ENCODE measurements around the gene IDNK. TPM values are rescaled to one million over a fixed set of nuclear protein-coding genes. Genes with fewer than 3 reads are reported as not detected.

Gene IDNK
- polyA plus RNA-seq (2013): 16.8 TPM

GRCh38 chr9:83622939-83623678 is at the start of gene IDNK:
IDNK (plus strand) TSS chr9:83623143; CDS start chr9:83623172, 29 bp downstream.
- H3K9me3 ChIP-seq (ENCODE audit: control extremely low read depth in 1 of 5, control insufficient read depth in 4 of 5, insufficient read depth in 2 of 5, low read depth in 1 of 5, low read length in 4 of 5): no peaks in the 10 kb centered on the region
- POLR2A ChIA-PET: interaction anchor here (0.6 to 1.9 kb wide), 7 partner anchors 20 to 550 kb away, joined by 3 to 6 read pairs (median 4); partner anchors contain the start of gene UBQLN1
- peak within 1 kb of the TSS; percentile 68 to 95 (median 81) for H3K4me3 ChIP-seq (ENCODE audit: control insufficient read depth in 1 of 7, extremely low read depth in 1 of 7, insufficient read depth in 4 of 7, low read depth in 2 of 7, low read length in 6 of 7)
- H3K27me3 ChIP-seq (replicated peaks in 2 of 5; ENCODE audit: control insufficient read depth in 4 of 5, insufficient read depth in 5 of 5, low read length in 4 of 5): no peaks in the 10 kb centered on the region
- H3K36me3 ChIP-seq (ENCODE audit: control insufficient read depth in 4 of 4, insufficient read depth in 4 of 4, low read length in 3 of 4): peaks cover 2 to 12% (median 8%) of the 10 kb centered on the region in 4 experiments
- H3K4me1 ChIP-seq (ENCODE audit: control extremely low read depth in 1 of 4, control insufficient read depth in 4 of 4, insufficient read depth in 4 of 4, low read length in 3 of 4): peaks cover 4 to 40% (median 28%) of the 10 kb centered on the region in 4 experiments
- CTCF ChIA-PET: interaction anchor here (0.6 to 12.4 kb wide), 7 partner anchors 10 to 65 kb away, joined by 3 to 121 read pairs (median 8); no protein-coding TSS in a partner anchor
- WGBS (ENCODE audit: insufficient coverage): under 1% methylated on average over 63 of the region's 79 CpGs
- peak within 1 kb of the TSS; percentile 86 to 92 for H3K27ac ChIP-seq (ENCODE audit: insufficient read depth in 1 of 2, low read depth in 1 of 2, low read length in 2 of 2, poor library complexity in 1 of 2, severe bottlenecking in 2 of 2)
- DNase-seq: peak; percentile 66 to 84 (median 71)

GRCh38 chr9:83574482-83574881 is 48.5 kb upstream of the IDNK start:
- ChIA-PET POLR2A (no interaction called here), CTCF (interaction anchor here (0.9 kb wide), 1 partner anchor 9 kb away, joined by 5 read pairs; no protein-coding TSS in a partner anchor)
- H3K27me3 ChIP-seq (replicated peaks in 2 of 5; ENCODE audit: control insufficient read depth in 4 of 5, insufficient read depth in 5 of 5, low read length in 4 of 5): no peaks in the 10 kb centered on the region
- WGBS (ENCODE audit: insufficient coverage): 100% methylated on average over 1 of the region's 1 CpG
- no peaks in the 10 kb centered on the region for H3K36me3 ChIP-seq (ENCODE audit: control insufficient read depth in 4 of 4, insufficient read depth in 4 of 4, low read length in 3 of 4)
- DNase-seq: no peak
- H3K27ac ChIP-seq (ENCODE audit: insufficient read depth in 1 of 2, low read depth in 1 of 2, low read length in 2 of 2, poor library complexity in 1 of 2, severe bottlenecking in 2 of 2): no peak overlapping the region
- peaks cover 0 to 16% (median 6%) of the 10 kb centered on the region in 5 experiments for H3K9me3 ChIP-seq (ENCODE audit: control extremely low read depth in 1 of 5, control insufficient read depth in 4 of 5, insufficient read depth in 2 of 5, low read depth in 1 of 5, low read length in 4 of 5)
- H3K4me1 ChIP-seq (ENCODE audit: control extremely low read depth in 1 of 4, control insufficient read depth in 4 of 4, insufficient read depth in 4 of 4, low read length in 3 of 4): peaks cover 0 to 5% (median 3%) of the 10 kb centered on the region in 4 experiments
- H3K4me3 ChIP-seq (ENCODE audit: control insufficient read depth in 1 of 7, extremely low read depth in 1 of 7, insufficient read depth in 4 of 7, low read depth in 2 of 7, low read length in 6 of 7): no peak overlapping the region

DNA sequence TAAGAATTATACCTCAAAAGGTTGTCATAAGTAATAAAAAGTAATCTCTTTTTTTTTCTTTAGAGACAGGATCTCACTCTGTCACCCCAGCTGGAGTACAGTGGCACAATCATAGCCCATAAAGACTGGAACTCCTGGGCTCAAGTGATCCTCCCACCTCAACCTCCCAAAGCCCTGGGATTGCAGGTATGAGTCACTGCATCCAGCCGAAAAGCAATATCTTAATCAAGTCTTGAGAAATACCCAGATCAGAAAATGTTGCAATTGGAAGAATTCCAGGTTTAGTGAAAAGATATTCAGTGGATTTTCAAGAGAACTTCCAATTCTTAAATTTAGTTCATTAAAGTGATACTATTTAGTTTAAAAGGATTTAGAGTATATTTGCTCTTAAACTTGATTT is 40.9 kb upstream of the IDNK start:
- ChIA-PET POLR2A (no interaction called here), CTCF (no interaction called here)
- Histone ChIP-seq H3K36me3 (ENCODE audit: control insufficient read depth in 4 of 4, insufficient read depth in 4 of 4, low read length in 3 of 4) (no peaks in the 10 kb centered on the region), H3K4me3 (ENCODE audit: control insufficient read depth in 1 of 7, extremely low read depth in 1 of 7, insufficient read depth in 4 of 7, low read depth in 2 of 7, low read length in 6 of 7) (no peak overlapping the region), H3K4me1 (ENCODE audit: control extremely low read depth in 1 of 4, control insufficient read depth in 4 of 4, insufficient read depth in 4 of 4, low read length in 3 of 4) (no peaks in the 10 kb centered on the region), H3K27ac (ENCODE audit: insufficient read depth in 1 of 2, low read depth in 1 of 2, low read length in 2 of 2, poor library complexity in 1 of 2, severe bottlenecking in 2 of 2) (no peak overlapping the region), H3K27me3 (replicated peaks in 2 of 5; ENCODE audit: control insufficient read depth in 4 of 5, insufficient read depth in 5 of 5, low read length in 4 of 5) (no peaks in the 10 kb centered on the region), H3K9me3 (ENCODE audit: control extremely low read depth in 1 of 5, control insufficient read depth in 4 of 5, insufficient read depth in 2 of 5, low read depth in 1 of 5, low read length in 4 of 5) (peaks cover 0 to 17% (median 6%) of the 10 kb centered on the region in 5 experiments)
- WGBS (ENCODE audit: insufficient coverage): no CpG with 5 or more reads among the region's 1 CpG
- DNase-seq: no peak

- 86% methylated on average over 4 of the region's 6 CpGs for WGBS (ENCODE audit: insufficient coverage)
- POLR2A ChIA-PET: no interaction called here
These were observed 39.6 kb upstream of the IDNK start for GRCh38 chr9:83583151-83584014.

DNA sequence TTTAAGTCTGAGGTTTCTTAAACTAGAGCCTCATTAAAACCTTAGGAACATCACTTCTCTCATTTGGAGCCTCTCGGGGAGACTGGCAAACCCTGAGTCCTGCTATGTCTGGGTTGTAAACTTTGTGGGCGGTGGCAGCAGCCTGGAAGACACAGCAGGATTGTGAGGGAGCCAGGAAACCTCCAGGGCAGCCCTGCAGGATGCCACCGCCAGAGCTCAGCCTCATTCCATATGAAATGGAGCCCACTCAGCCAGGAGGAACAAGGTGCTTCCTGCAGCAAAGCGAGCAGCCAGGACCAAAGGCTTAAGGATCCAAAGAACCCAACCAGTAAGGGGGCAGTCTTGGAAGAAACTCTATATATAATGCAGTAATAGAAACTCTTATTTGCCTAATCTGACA is 37.9 kb upstream of the IDNK start:
- WGBS (ENCODE audit: insufficient coverage): 93% methylated on average over 3 of the region's 4 CpGs
- Histone ChIP-seq H3K27me3 (replicated peaks in 2 of 5; ENCODE audit: control insufficient read depth in 4 of 5, insufficient read depth in 5 of 5, low read length in 4 of 5) (no peaks in the 10 kb centered on the region), H3K4me3 (ENCODE audit: control insufficient read depth in 1 of 7, extremely low read depth in 1 of 7, insufficient read depth in 4 of 7, low read depth in 2 of 7, low read length in 6 of 7) (no peak overlapping the region), H3K27ac (ENCODE audit: insufficient read depth in 1 of 2, low read depth in 1 of 2, low read length in 2 of 2, poor library complexity in 1 of 2, severe bottlenecking in 2 of 2) (no peak overlapping the region), H3K9me3 (ENCODE audit: control extremely low read depth in 1 of 5, control insufficient read depth in 4 of 5, insufficient read depth in 2 of 5, low read depth in 1 of 5, low read length in 4 of 5) (no peaks in the 10 kb centered on the region), H3K4me1 (ENCODE audit: control extremely low read depth in 1 of 4, control insufficient read depth in 4 of 4, insufficient read depth in 4 of 4, low read length in 3 of 4) (no peaks in the 10 kb centered on the region), H3K36me3 (ENCODE audit: control insufficient read depth in 4 of 4, insufficient read depth in 4 of 4, low read length in 3 of 4) (no peaks in the 10 kb centered on the region)
- no peak for DNase-seq
- CTCF ChIA-PET: interaction anchor here (0.9 to 2.0 kb wide), 6 partner anchors 9 to 74 kb away, joined by 3 to 5 read pairs (median 4); no protein-coding TSS in a partner anchor
- POLR2A ChIA-PET: no interaction called here

More at GRCh38 chr9:83583151-83584014, 39.6 kb upstream of the IDNK start:
- H3K4me1 ChIP-seq (ENCODE audit: control extremely low read depth in 1 of 4, control insufficient read depth in 4 of 4, insufficient read depth in 4 of 4, low read length in 3 of 4): no peaks in the 10 kb centered on the region
- H3K4me3 ChIP-seq (ENCODE audit: control insufficient read depth in 1 of 7, extremely low read depth in 1 of 7, insufficient read depth in 4 of 7, low read depth in 2 of 7, low read length in 6 of 7): no peak overlapping the region
- H3K36me3 ChIP-seq (ENCODE audit: control insufficient read depth in 4 of 4, insufficient read depth in 4 of 4, low read length in 3 of 4): no peaks in the 10 kb centered on the region
- no peaks in the 10 kb centered on the region for H3K27me3 ChIP-seq (replicated peaks in 2 of 5; ENCODE audit: control insufficient read depth in 4 of 5, insufficient read depth in 5 of 5, low read length in 4 of 5)
- DNase-seq: peak; percentile 56 to 80 (median 75)
- H3K27ac ChIP-seq (ENCODE audit: insufficient read depth in 1 of 2, low read depth in 1 of 2, low read length in 2 of 2, poor library complexity in 1 of 2, severe bottlenecking in 2 of 2): no peak overlapping the region
- CTCF ChIA-PET: interaction anchor here (0.6 to 2.0 kb wide), 5 partner anchors 8 to 329 kb away, joined by 3 to 5 read pairs (median 3); no protein-coding TSS in a partner anchor
- peaks cover 0 to 12% (median 1%) of the 10 kb centered on the region in 5 experiments for H3K9me3 ChIP-seq (ENCODE audit: control extremely low read depth in 1 of 5, control insufficient read depth in 4 of 5, insufficient read depth in 2 of 5, low read depth in 1 of 5, low read length in 4 of 5)

DNA sequence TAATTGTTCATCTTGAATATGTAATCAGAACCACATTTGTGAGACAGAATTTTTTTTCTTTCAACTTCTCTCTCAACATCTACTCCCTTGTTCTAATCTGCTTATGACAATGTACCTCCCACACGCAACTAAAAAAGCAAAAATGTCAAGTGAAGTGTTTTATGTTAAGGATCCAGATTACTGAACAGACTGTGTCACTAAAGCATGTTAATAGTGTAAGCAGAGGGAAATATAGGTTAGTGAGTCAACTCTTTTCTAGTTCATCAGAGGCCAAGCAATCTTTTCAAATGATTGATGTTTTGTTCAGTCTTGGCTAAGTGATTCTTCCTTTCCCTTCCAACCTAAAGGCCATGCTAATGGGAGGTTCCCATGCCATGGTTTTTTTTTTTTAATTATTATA is 34.7 kb upstream of the IDNK start:
- POLR2A ChIA-PET: interaction anchor here (0.6 kb wide), 1 partner anchor 1513 kb away, joined by 3 read pairs; no protein-coding TSS in a partner anchor
- no peaks in the 10 kb centered on the region for H3K36me3 ChIP-seq (ENCODE audit: control insufficient read depth in 4 of 4, insufficient read depth in 4 of 4, low read length in 3 of 4)
- H3K4me1 ChIP-seq (ENCODE audit: control extremely low read depth in 1 of 4, control insufficient read depth in 4 of 4, insufficient read depth in 4 of 4, low read length in 3 of 4): no peaks in the 10 kb centered on the region
- WGBS (ENCODE audit: insufficient coverage): no CpG with 5 or more reads among the region's 1 CpG
- H3K4me3 ChIP-seq (ENCODE audit: control insufficient read depth in 1 of 7, extremely low read depth in 1 of 7, insufficient read depth in 4 of 7, low read depth in 2 of 7, low read length in 6 of 7): no peak overlapping the region
- no peak overlapping the region for H3K27ac ChIP-seq (ENCODE audit: insufficient read depth in 1 of 2, low read depth in 1 of 2, low read length in 2 of 2, poor library complexity in 1 of 2, severe bottlenecking in 2 of 2)
- H3K9me3 ChIP-seq (ENCODE audit: control extremely low read depth in 1 of 5, control insufficient read depth in 4 of 5, insufficient read depth in 2 of 5, low read depth in 1 of 5, low read length in 4 of 5): no peaks in the 10 kb centered on the region
- no peaks in the 10 kb centered on the region for H3K27me3 ChIP-seq (replicated peaks in 2 of 5; ENCODE audit: control insufficient read depth in 4 of 5, insufficient read depth in 5 of 5, low read length in 4 of 5)
- CTCF ChIA-PET: interaction anchor here (1.0 to 1.4 kb wide), 3 partner anchors 19 to 124 kb away, joined by 3 to 4 read pairs (median 3); no protein-coding TSS in a partner anchor
- DNase-seq: no peak
